ENCODE measurements around the gene CEBPB.

The CEBPB gene

DNA sequence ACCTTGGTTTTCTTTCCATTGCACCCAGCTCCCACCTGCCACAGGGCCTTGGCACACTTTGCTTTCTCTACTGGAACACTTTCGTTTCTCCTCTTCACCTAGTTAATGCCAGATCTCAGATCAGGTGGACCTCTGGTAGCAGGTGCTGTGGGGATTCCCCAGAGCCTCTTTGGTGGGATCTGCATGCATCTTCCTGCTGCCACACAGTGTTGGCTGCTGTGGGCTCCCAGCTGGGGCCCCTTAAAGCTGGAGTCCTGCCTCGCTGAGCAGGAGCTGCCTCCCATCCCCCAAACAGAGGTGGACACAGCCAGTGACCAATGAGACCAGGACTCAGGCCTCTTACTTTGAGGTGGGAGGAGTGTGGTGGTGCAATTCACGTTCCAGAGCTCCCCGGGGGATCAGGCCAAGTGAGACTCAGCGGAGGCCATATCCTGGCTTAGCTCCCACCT lies 28.4 kb downstream of the CEBPB start:
- no peak for FAIRE-seq
- DNase-seq (ENCODE audit: insufficient read length), result no peak
- TF ChIP-seq TAF1 (IDR thresholded peaks at IDR 0.05; ENCODE audit: borderline replicate concordance, low read depth, low read length) (no peak), POLR2A (IDR thresholded peaks at IDR 0.05; ENCODE audit: low read depth, low read length) (no peak), POLR2AphosphoS5 (IDR thresholded peaks at IDR 0.05; ENCODE audit: low read depth, low read length) (no peak)

DNA sequence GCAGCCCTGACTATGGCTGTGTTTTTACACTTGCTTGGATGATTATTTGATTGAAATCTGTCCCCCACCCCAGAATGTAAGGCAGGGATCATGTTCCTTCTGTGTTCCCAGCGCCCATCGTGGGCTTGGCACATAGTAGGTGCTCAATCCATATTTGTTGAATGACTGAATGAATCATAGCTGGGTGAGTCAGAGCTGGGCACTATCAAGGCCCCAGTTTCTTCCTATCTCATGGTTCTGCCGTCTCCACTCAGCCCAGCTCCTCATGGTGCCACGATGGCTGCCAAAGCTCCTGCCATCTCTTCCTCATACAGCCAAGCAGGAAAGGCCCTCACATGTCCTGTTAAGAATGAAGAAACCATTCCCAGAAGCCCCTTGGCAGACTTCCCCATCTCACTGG lies 29.0 kb downstream of the CEBPB start:
- TF ChIP-seq TAF1 (IDR thresholded peaks at IDR 0.05; ENCODE audit: borderline replicate concordance, low read depth, low read length), result no peak
- TF ChIP-seq POLR2AphosphoS5 (IDR thresholded peaks at IDR 0.05; ENCODE audit: low read depth, low read length), result no peak
- TF ChIP-seq POLR2A (IDR thresholded peaks at IDR 0.05; ENCODE audit: low read depth, low read length), result no peak
- DNase-seq (ENCODE audit: insufficient read length) (no peak), FAIRE-seq (no peak)

DNA sequence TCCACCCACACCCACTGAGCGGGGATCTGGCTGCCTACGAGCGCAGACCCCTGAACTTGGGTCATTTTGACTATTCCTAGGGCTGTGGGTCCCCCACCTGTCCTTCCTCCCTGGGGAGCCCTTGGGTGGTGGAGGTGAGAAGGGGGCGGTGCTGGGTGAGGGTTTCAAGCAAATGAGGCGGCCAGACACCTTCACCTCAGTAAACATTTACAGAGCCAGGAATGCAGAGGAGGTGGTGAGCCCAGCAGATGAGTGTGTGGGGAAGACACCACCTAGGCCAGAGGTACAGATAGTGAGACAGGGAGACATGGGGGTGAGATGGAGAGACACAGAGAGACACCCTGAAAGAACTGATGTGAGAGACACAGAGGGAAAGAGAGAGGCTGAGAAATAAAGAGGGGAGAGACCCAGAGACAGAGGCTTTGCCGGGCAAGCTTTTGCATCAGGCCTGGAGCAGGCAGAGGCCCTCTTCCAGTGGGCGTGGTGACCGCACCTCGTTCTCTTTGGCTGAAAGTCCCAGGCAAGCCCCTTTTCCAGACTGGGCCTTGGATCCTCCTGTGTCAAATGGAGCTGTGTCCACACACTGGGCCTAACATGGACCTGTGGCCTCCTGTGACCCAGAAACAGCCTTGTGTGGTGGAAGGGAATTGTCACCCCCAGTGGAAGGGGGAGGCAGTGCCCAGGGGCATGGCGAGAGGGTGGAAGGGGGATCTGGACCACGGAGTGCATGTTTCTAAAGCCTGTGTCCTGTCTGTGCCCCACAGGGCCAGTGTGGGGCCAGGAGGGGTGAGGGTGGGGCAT lies 29.7 kb downstream of the CEBPB start:
- FAIRE-seq (no peak), DNase-seq (ENCODE audit: insufficient read length) (no peak)
- no peak for TF ChIP-seq TAF1 (IDR thresholded peaks at IDR 0.05; ENCODE audit: borderline replicate concordance, low read depth, low read length)

DNA sequence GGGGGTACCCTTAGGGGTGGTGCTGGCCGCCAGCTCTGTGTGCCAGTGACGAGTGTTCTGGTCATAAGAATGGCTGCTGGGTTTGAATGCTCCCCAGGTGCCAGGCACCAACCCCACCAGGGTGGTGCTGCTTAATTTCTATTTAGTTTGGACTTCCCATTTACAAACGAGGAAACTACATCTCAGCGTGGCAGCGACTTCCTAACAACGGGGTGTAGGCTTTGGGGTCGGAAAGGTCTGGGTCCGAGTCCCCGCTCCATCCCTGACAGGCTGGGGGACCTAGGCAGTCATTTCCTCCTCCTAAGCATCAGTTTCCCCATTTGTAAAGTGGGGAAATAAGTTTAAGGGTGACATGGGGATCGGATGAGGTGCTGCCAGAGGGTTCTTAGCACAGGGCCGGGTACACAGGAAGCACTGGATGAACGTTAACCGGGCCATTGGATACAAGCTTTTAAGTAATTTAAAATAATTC lies 30.3 kb downstream of the CEBPB start:
- TF ChIP-seq POLR2A (IDR thresholded peaks at IDR 0.05; ENCODE audit: low read depth, low read length), result no peak
- TF ChIP-seq TAF1 (IDR thresholded peaks at IDR 0.05; ENCODE audit: borderline replicate concordance, low read depth, low read length), result no peak
- no peak for TF ChIP-seq POLR2AphosphoS5 (IDR thresholded peaks at IDR 0.05; ENCODE audit: low read depth, low read length)
- no peak for FAIRE-seq
- DNase-seq (ENCODE audit: insufficient read length), result no peak

DNA sequence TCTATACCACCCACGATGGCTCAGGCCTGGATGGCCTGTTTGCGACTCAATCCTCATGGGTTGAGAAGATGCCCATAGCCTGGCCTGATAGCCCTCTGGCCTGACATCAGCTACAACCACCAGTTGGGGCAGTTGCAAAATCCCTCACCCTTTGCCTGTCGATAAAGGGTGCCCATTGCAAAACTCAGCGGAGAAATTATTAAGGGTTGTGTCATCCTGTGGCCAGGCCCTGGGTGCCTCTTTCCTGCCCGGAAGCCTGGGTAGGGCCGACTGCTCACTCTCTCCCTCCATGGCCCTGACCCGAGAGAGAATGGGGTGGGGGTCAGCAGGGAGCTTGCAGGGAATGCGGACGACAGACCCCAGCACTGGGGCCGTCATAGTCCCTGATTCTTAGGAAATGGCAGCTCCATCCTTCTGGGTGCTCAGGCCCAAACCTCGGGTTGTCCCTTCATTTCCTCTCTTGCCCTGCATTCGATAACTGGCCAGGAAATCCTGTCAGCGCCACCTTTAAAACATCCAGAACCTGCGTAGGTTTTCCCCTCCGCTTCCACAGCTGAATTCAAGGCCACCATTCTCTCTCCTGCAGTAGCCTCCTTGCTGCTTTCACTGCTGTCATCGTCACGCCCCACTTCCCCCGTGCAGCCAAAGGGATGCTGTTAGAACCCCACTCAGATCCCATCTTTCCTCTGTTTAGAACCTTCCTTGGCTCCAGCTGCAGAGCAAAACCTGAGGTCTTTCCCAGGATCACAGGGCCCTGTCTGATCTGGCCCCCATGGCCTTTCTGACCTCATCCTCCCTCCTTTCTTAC lies 31.1 kb downstream of the CEBPB start:
- FAIRE-seq (no peak), DNase-seq (ENCODE audit: insufficient read length) (no peak)
- TF ChIP-seq POLR2A (IDR thresholded peaks at IDR 0.05; ENCODE audit: low read depth, low read length) (no peak), POLR2AphosphoS5 (IDR thresholded peaks at IDR 0.05; ENCODE audit: low read depth, low read length) (no peak), TAF1 (IDR thresholded peaks at IDR 0.05; ENCODE audit: borderline replicate concordance, low read depth, low read length) (no peak)

DNA sequence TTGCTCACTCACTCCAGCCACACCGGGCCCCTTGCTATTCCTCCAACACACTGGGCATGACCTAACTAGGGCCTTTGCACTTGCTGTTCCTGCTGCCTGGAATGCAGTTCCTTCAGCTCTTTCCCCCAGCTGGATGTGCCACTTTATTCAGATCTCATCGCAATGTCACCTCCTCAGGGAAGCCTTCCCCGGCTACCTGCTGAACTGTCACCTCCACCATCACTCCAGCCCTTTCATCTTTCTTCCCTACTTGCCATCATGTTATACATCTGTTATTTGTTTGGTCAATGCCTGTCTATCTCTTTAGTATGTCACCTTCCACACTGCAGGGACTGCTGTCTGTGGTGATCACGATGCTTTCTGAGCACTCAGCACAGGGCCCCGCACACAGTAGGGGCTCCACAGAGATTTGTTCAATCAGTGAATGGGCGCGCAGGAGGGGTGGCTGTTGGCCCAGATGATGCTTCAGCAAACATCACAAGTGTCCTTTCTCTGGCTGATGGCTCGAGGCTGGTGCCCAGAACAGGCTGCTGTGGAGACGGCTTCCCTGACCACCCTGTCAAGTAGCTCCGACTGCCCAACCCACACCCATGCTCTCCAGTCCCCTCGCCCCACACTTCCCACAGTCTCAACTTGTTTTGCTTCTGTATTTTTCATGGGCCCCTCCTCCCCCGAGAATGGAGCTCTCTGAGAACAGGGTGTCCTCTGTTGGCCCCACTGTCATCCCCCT lies 31.8 kb downstream of the CEBPB start:
- no peak for FAIRE-seq

GRCh38 chr20:50223039-50224005 lies 32.7 kb downstream of the CEBPB start:
- DNase-seq (ENCODE audit: insufficient read length) (no peak), FAIRE-seq (no peak)
- TF ChIP-seq TAF1 (IDR thresholded peaks at IDR 0.05; ENCODE audit: borderline replicate concordance, low read depth, low read length), result no peak
- no peak for TF ChIP-seq POLR2AphosphoS5 (IDR thresholded peaks at IDR 0.05; ENCODE audit: low read depth, low read length)
- no peak for TF ChIP-seq POLR2A (IDR thresholded peaks at IDR 0.05; ENCODE audit: low read depth, low read length)

More for the DNA sequence above, 31.8 kb downstream of the CEBPB start:
- DNase-seq (ENCODE audit: insufficient read length), result no peak
- TF ChIP-seq POLR2A (IDR thresholded peaks at IDR 0.05; ENCODE audit: low read depth, low read length) (no peak), POLR2AphosphoS5 (IDR thresholded peaks at IDR 0.05; ENCODE audit: low read depth, low read length) (no peak), TAF1 (IDR thresholded peaks at IDR 0.05; ENCODE audit: borderline replicate concordance, low read depth, low read length) (no peak)

GRCh38 chr20:50224052-50224451 lies 33.4 kb downstream of the CEBPB start:
- no peak for FAIRE-seq
- no peak for DNase-seq (ENCODE audit: insufficient read length)
- TF ChIP-seq POLR2AphosphoS5 (IDR thresholded peaks at IDR 0.05; ENCODE audit: low read depth, low read length), result no peak
- TF ChIP-seq TAF1 (IDR thresholded peaks at IDR 0.05; ENCODE audit: borderline replicate concordance, low read depth, low read length), result no peak
- no peak for TF ChIP-seq POLR2A (IDR thresholded peaks at IDR 0.05; ENCODE audit: low read depth, low read length)

GRCh38 chr20:50224531-50225255 lies 34.1 kb downstream of the CEBPB start:
- DNase-seq (ENCODE audit: insufficient read length) (no peak), FAIRE-seq (no peak)

More at GRCh38 chr20:50224531-50225255, 34.1 kb downstream of the CEBPB start:
- TF ChIP-seq TAF1 (IDR thresholded peaks at IDR 0.05; ENCODE audit: borderline replicate concordance, low read depth, low read length) (no peak), POLR2AphosphoS5 (IDR thresholded peaks at IDR 0.05; ENCODE audit: low read depth, low read length) (no peak), POLR2A (IDR thresholded peaks at IDR 0.05; ENCODE audit: low read depth, low read length) (no peak)

Data from GM12892 (cell line).